HG02938 (cell line): ENCODE results near the gene ACSM2B.
"Not testable (repeated sequence)": the region's sequence is repeated elsewhere in the genome, so short reads cannot be mapped to it uniquely, and the experiment has no call there.

Experiments
- ATAC-seq: cut with Tn5 transposase; IDR thresholded peaks from one replicate; pipeline ENCODE4 v1.9.1; 2021; ENCODE audit warnings: mild to moderate bottlenecking, moderate library complexity; ENCODE audit not compliant: unreplicated experiment

ACSM2B gene

GRCh38 chr16:20598832-20599469 lies 22.8 kb upstream of the ACSM2B start:
- ATAC-seq, result no peak

- not testable (repeated sequence) for ATAC-seq
These were observed 19.5 kb upstream of the ACSM2B start for GRCh38 chr16:20595694-20596093.

GRCh38 chr16:20595068-20595467 lies 18.9 kb upstream of the ACSM2B start:
- not testable (repeated sequence) for ATAC-seq

GRCh38 chr16:20592780-20593179 lies 16.6 kb upstream of the ACSM2B start:
- ATAC-seq, result not testable (repeated sequence)

GRCh38 chr16:20589486-20589885 lies 13.3 kb upstream of the ACSM2B start:
- ATAC-seq, result not testable (repeated sequence)

- ATAC-seq, result not testable (repeated sequence)
These were observed 11.5 kb upstream of the ACSM2B start for GRCh38 chr16:20587645-20588074.

GRCh38 chr16:20586716-20587115 lies 10.5 kb upstream of the ACSM2B start:
- ATAC-seq, result not testable (repeated sequence)

- ATAC-seq, result not testable (repeated sequence)
These were observed 9.9 kb upstream of the ACSM2B start for GRCh38 chr16:20586112-20586511.

GRCh38 chr16:20580487-20581259 lies 4.5 kb upstream of the ACSM2B start:
- not testable (repeated sequence) for ATAC-seq

GRCh38 chr16:20578091-20578490 lies 1.9 kb upstream of the ACSM2B start:
- not testable (repeated sequence) for ATAC-seq

GRCh38 chr16:20569117-20569651 lies 7.0 kb downstream of the ACSM2B start:
- ATAC-seq, result not testable (repeated sequence)

GRCh38 chr16:20568404-20568803 lies 7.8 kb downstream of the ACSM2B start:
- no peak for ATAC-seq

- no peak for ATAC-seq
These were observed 9.3 kb downstream of the ACSM2B start for GRCh38 chr16:20566864-20567263.

- ATAC-seq, result not testable (repeated sequence)
These were observed 10.8 kb downstream of the ACSM2B start for GRCh38 chr16:20565334-20565733.

GRCh38 chr16:20564218-20564617 lies 11.9 kb downstream of the ACSM2B start:
- ATAC-seq, result not testable (repeated sequence)

GRCh38 chr16:20555628-20556027 lies 20.5 kb downstream of the ACSM2B start:
- ATAC-seq, result not testable (repeated sequence)

- ATAC-seq, result not testable (repeated sequence)
These were observed 21.5 kb downstream of the ACSM2B start for GRCh38 chr16:20554689-20555088.

GRCh38 chr16:20553493-20553892 lies 22.7 kb downstream of the ACSM2B start:
- ATAC-seq, result not testable (repeated sequence)

- ATAC-seq, result not testable (repeated sequence)
These were observed 29.2 kb downstream of the ACSM2B start for GRCh38 chr16:20546951-20547350.

GRCh38 chr16:20546278-20546853 lies 29.8 kb downstream of the ACSM2B start:
- not testable (repeated sequence) for ATAC-seq

GRCh38 chr16:20540603-20541316 lies 35.4 kb downstream of the ACSM2B start:
- not testable (repeated sequence) for ATAC-seq
